MV-4-11 (cell line): ENCODE data around the gene LRRC10B.

Source experiments
- DNase-seq: peaks from one replicate; lab custom pipeline; 2025; lab: John Stamatoyannopoulos, UW

The LRRC10B gene

GRCh38 chr11:61531044-61531443 is 22.5 kb downstream of the LRRC10B start:
- no peak for DNase-seq

GRCh38 chr11:61532134-61533038 is 23.8 kb downstream of the LRRC10B start:
- no peak for DNase-seq

- no peak for DNase-seq
Measured at GRCh38 chr11:61533039-61533375, 24.5 kb downstream of the LRRC10B start.

- DNase-seq, result no peak
Measured at GRCh38 chr11:61533401-61533800, 24.9 kb downstream of the LRRC10B start.

DNA sequence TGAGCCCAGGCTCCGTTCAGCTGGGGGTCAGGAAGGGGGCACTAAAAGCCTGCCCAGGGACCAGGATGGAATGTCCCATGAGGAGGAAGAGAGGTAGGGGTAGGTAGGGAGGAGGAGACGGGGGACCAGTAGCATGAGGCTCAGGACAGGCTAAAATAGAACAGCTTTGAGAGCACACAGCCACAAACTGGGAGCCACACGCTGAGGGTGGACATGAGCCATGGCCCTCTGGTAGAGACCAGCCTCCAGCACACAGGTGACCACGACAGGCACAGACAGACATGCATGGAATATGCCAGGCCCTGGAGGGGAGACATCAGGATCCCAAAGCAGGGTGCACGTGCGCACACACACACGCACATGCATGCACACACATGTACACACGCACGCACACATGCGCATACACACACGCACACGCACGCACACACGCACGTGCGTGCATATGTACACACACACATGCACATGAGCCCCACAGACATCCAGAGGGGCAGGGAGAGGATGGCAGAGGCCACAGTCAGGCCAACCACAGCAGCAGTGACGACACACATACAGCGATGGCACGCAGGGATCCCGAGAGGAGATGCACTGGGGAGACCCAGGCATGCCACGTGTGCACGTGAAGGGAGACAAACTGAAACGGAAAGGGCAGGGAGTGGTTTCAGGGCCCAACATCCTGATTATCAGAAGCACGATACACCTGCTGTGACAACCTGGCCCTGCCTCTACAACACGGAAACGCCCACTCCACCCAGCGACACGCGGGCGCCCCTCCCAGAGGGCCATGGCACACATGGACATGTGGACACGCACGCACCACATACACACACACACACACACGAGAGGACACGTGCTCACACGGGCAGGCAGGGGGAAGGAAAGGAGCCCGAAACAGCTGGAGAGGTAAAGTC is 25.7 kb downstream of the LRRC10B start:
- no peak for DNase-seq

GRCh38 chr11:61534933-61535839 is 26.6 kb downstream of the LRRC10B start:
- no peak for DNase-seq

GRCh38 chr11:61535998-61536675 is 27.6 kb downstream of the LRRC10B start:
- DNase-seq, result no peak

GRCh38 chr11:61536676-61537270 is 28.2 kb downstream of the LRRC10B start:
- DNase-seq, result no peak

DNA sequence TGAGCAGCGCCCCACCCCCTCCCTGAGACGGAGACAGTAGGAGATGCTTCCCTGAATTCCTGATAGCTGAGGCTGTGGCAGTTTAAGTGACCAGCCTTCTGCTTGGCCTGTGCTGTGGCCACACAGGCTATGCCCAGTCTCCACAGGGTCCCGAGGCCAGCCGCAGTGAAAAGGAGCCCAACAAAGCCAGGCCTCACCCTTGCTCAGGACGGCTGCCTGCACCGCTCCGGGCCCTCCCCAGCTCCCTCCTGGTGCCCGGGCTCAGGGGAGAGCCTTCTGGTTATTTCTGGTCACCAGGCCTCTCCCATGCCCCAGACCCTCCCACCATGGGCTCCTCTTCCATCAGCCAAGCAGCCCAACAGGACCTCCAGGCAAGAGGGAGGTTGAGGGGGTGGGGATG is 28.8 kb downstream of the LRRC10B start:
- DNase-seq, result no peak

DNA sequence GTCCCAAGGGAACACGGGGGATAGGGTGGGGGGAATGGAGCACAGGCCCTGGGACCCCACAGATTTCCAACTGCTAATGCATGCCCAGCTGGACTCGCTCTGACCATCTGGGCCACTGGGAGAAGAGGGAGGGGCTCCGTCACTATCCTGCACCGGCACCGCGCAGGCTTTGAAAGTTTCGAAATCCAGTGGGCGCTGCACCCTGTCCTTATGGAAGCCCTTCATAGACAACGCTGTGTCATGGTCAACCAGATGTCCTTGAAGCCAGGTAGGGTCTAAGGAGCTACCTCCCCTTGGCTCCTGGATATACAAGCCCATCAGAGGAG is 30.1 kb downstream of the LRRC10B start:
- DNase-seq, result no peak

GRCh38 chr11:61539006-61539405 is 30.5 kb downstream of the LRRC10B start:
- DNase-seq, result no peak

DNA sequence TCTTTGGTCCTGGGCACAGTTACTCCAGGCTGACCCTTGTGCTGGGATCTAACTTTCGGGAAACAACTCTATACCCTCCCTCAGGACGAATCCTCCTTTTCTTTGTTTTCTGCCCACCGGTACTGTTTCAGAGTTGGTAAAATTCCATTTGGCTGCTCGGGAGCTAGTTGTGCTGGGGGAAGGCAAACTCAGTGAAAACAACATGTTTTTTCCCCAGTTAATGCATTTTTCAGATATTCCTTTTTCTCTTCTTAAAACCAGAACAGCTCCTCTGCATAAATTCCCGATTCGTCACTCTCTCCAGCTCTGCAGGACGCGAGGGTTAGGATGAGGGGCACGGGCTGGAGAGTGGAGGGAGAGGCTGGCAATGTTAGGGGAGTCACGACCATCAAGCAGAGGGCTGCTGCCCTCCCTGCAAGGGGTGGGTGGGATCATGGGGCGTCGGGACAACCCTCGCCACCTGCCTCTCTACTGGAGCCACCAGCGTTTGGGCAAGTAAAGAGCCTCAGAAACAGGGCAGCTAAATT is 31.3 kb downstream of the LRRC10B start:
- no peak for DNase-seq

DNA sequence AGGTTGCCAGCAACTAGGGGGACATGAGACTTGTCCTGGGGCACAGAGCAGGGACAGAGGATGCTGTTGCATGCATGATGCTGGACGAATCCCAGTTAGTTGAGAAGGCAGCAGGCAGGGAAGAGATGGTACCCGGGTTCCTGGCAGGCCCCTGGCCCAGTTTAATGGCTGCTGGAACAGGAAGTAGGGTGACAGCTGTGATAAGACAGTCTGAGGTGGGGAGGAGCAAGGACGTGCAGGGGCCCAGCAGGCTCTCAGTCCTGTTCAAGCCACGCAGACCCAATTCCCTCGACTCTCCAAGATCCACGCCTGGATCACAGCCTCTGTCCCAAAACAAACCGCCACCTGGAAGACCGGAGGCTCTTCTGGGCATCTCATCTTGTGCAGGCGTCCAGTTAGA is 32.0 kb downstream of the LRRC10B start:
- DNase-seq, result no peak

- peak; percentile 74 for DNase-seq
Measured at GRCh38 chr11:61541598-61541997, 33.0 kb downstream of the LRRC10B start.

GRCh38 chr11:61542024-61542461 is 33.5 kb downstream of the LRRC10B start:
- DNase-seq, result no peak

DNA sequence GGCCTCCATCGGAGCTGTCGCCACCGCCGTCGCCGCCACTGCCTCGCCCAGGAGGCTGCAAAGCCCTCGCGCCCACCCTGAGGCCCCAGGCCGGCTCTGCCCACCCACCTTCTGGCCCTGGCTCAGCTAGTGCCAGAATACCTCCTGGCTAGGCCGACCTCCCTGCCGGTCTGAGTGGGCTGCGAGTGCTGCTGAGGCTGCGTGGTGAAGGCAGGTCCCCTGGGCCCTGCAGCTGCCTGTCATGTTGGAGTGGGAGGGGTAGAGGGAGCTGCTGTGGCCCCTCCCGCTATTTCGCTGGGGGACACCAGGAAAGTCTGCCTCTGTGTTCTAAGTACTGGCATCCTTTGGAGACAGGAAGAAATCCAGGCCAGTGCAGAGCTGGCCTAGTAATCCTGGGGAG is 34.2 kb downstream of the LRRC10B start:
- no peak for DNase-seq

GRCh38 chr11:61543606-61544306 is 35.2 kb downstream of the LRRC10B start:
- peak; percentile 9 for DNase-seq

- no peak for DNase-seq
Measured at GRCh38 chr11:61544466-61544865, 35.9 kb downstream of the LRRC10B start.

- no peak for DNase-seq
Measured at GRCh38 chr11:61545341-61545740, 36.8 kb downstream of the LRRC10B start.

- DNase-seq, result no peak
Measured at GRCh38 chr11:61545921-61546320, 37.4 kb downstream of the LRRC10B start.
